ENCODE measurements around the gene IL3.

GRCh38 chr5:132099905-132100304 lies 39.5 kb downstream of the IL3 start:
- TF ChIP-seq POLR2A (IDR thresholded peaks at IDR 0.05) (no peak), CTCF (IDR thresholded peaks at IDR 0.05) (no peak), EP300 (IDR thresholded peaks at IDR 0.05) (no peak)
